Uterus (tissue), 2 donors: Measurements from ENCODE around the gene PDGFD.

Source experiments
- CTCF ChIP-seq, 4 experiments: fragments of 200-600 bp in 2 of 4; fragments of 450-650 bp in 2 of 4; sonication (generic) in 2 of 4; IDR thresholded peaks; one replicate each; pipeline ENCODE4 v1.5.1; 2016 to 2019; ENCODE audit warnings: antibody characterized with exemption in 4 of 4, mild to moderate bottlenecking in 2 of 4, moderate library complexity in 1 of 4
- POLR2A ChIP-seq, 2 donors: fragments of 450-650 bp; IDR thresholded peaks; one replicate each; pipeline ENCODE4 v1.6.1; 2016; ENCODE audit warnings: antibody characterized with exemption in 2 of 2, mild to moderate bottlenecking in 1 of 2, moderate library complexity in 1 of 2

DNA sequence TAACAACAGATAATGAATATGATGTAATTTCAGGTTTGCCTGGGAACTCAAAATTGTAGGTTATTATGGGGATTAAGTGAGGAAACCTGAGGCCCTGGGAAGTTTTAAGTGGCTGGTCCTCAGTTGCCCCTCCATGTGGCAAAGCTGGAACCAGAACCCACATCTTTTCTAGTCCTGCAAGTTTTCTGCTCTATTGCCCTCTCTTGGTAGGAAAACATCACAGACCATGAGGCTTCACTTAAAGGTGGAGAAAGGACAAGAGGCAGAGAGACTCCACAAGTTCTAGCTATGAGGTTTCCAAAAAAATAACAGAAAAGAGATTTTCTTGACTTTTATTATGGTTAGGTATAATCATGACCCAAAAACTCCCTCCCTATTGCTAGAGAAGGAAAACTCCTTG, 243.0 kb downstream of the PDGFD start:
- TF ChIP-seq CTCF (IDR thresholded peaks at IDR 0.05) (no peak), POLR2A (IDR thresholded peaks at IDR 0.05) (no peak)
